ENCODE data around the gene GPR31.

Gene GPR31

GRCh38 chr6:167150941-167151549 lies 6.7 kb downstream of the GPR31 start:
- no peak for TF ChIP-seq TCF12 (IDR thresholded peaks at IDR 0.05; ENCODE audit: low read depth)
- TF ChIP-seq ZBTB7A (IDR thresholded peaks at IDR 0.05; ENCODE audit: low read depth), result no peak
- no peak for TF ChIP-seq EGR1 (IDR thresholded peaks at IDR 0.05)
- no peak for TF ChIP-seq CREB1 (IDR thresholded peaks at IDR 0.05; ENCODE audit: low read depth)
- no peak for TF ChIP-seq EP300 (IDR thresholded peaks at IDR 0.05; ENCODE audit: borderline replicate concordance)
- TF ChIP-seq CEBPB (IDR thresholded peaks at IDR 0.05), result no peak
- TF ChIP-seq REST (IDR thresholded peaks at IDR 0.05; ENCODE audit: low read depth), result no peak
- no peak for TF ChIP-seq FOXM1 (IDR thresholded peaks at IDR 0.05; ENCODE audit: borderline replicate concordance, low read depth)
- TF ChIP-seq NFIC (IDR thresholded peaks at IDR 0.05), result no peak
- TF ChIP-seq, protein P1, sequence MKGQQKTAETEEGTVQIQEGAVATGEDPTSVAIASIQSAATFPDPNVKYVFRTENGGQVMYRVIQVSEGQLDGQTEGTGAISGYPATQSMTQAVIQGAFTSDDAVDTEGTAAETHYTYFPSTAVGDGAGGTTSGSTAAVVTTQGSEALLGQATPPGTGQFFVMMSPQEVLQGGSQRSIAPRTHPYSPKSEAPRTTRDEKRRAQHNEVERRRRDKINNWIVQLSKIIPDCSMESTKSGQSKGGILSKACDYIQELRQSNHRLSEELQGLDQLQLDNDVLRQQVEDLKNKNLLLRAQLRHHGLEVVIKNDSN (IDR thresholded peaks at IDR 0.05), result no peak
- TF ChIP-seq, protein P2, sequence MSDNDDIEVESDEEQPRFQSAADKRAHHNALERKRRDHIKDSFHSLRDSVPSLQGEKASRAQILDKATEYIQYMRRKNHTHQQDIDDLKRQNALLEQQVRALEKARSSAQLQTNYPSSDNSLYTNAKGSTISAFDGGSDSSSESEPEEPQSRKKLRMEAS (IDR thresholded peaks at IDR 0.05), result no peak
- no peak for TF ChIP-seq TEAD4 (IDR thresholded peaks at IDR 0.05)

DNA sequence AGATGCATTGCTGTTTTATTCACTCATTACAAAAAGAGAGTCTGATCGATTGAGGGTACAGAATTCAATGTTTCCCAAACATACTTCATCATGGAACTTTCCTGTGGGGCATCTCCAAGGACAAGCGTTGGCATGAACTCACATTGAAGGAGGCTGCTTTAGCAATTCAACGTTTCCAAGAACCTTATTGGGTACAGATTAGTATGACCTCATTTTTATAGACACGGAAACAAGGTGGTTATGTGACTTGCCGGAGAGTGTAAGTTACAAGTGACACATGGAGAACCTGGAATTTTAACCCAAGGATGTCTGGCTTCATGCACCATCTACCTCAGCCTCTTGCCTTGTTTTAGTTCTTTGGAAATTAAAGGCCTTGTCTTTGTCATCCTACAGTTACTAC lies 8.8 kb downstream of the GPR31 start:
- TF ChIP-seq YY1 (IDR thresholded peaks at IDR 0.05; ENCODE audit: low read depth), result no peak
- no peak for TF ChIP-seq EGR1 (IDR thresholded peaks at IDR 0.05)
- no peak for TF ChIP-seq CEBPB (IDR thresholded peaks at IDR 0.05)
- no peak for TF ChIP-seq CREB1 (IDR thresholded peaks at IDR 0.05; ENCODE audit: low read depth)
- no peak for TF ChIP-seq FOXM1 (IDR thresholded peaks at IDR 0.05; ENCODE audit: borderline replicate concordance, low read depth)
- no peak for TF ChIP-seq TCF12 (IDR thresholded peaks at IDR 0.05; ENCODE audit: low read depth)
- no peak for TF ChIP-seq RAD21 (IDR thresholded peaks at IDR 0.05; ENCODE audit: low read depth)
- no peak for TF ChIP-seq NFIC (IDR thresholded peaks at IDR 0.05)
- TF ChIP-seq EP300 (IDR thresholded peaks at IDR 0.05; ENCODE audit: borderline replicate concordance), result no peak
- TF ChIP-seq, protein P2 (IDR thresholded peaks at IDR 0.05), result no peak
- TF ChIP-seq, protein P1 (IDR thresholded peaks at IDR 0.05), result no peak
- no peak for TF ChIP-seq TAF1 (IDR thresholded peaks at IDR 0.05; ENCODE audit: low read depth)
- no peak for TF ChIP-seq REST (IDR thresholded peaks at IDR 0.05; ENCODE audit: low read depth)
- TF ChIP-seq ZBTB7A (IDR thresholded peaks at IDR 0.05; ENCODE audit: low read depth), result no peak
- no peak for TF ChIP-seq TEAD4 (IDR thresholded peaks at IDR 0.05)

GRCh38 chr6:167148021-167148420 lies 9.8 kb downstream of the GPR31 start:
- no peak for TF ChIP-seq ZBTB7A (IDR thresholded peaks at IDR 0.05; ENCODE audit: low read depth)
- no peak for TF ChIP-seq NFIC (IDR thresholded peaks at IDR 0.05)
- no peak for TF ChIP-seq CREB1 (IDR thresholded peaks at IDR 0.05; ENCODE audit: low read depth)
- TF ChIP-seq EP300 (IDR thresholded peaks at IDR 0.05; ENCODE audit: borderline replicate concordance), result no peak
- TF ChIP-seq, protein P1 (IDR thresholded peaks at IDR 0.05), result no peak
- no peak for TF ChIP-seq RAD21 (IDR thresholded peaks at IDR 0.05; ENCODE audit: low read depth)
- TF ChIP-seq, protein P2 (IDR thresholded peaks at IDR 0.05), result no peak
- TF ChIP-seq YY1 (IDR thresholded peaks at IDR 0.05; ENCODE audit: low read depth), result no peak
- TF ChIP-seq TEAD4 (IDR thresholded peaks at IDR 0.05), result no peak
- no peak for TF ChIP-seq REST (IDR thresholded peaks at IDR 0.05; ENCODE audit: low read depth)

GRCh38 chr6:167146977-167147376 lies 10.8 kb downstream of the GPR31 start:
- TF ChIP-seq TAF1 (IDR thresholded peaks at IDR 0.05; ENCODE audit: low read depth) (no peak), TCF12 (IDR thresholded peaks at IDR 0.05; ENCODE audit: low read depth) (no peak)
- TF ChIP-seq, protein P2 (IDR thresholded peaks at IDR 0.05), result no peak
